Cardiac septum (tissue), 1 donor: ENCODE measurements around the gene CLDN6. TPM values are rescaled to one million over a fixed set of nuclear protein-coding genes. Genes with fewer than 3 reads are reported as not detected.

ENCODE experiments used
- DNase-seq: peaks from one replicate; pipeline ENCODE4 v3.0.0-alpha.2; 2020; ENCODE audit warnings: low spot score
- intact Hi-C: fragments of 100-400 bp; cut with DNase I; formaldehyde crosslinking; loops from one replicate; pipeline ENCODE4 v1.14.0; 2022
- total RNA-seq: library from RNA; stranded (reverse); fragmentation: NEBNext Ultra II Directional; extraction: Animal tissue kit (Norgen Biotek cat#: 25700); gene quantifications from one replicate; pipeline ENCODE4 v1.2.1, GENCODE V29; 2021
- donor health status: DM: no; HTN: no; CAD: no.

The CLDN6 gene
- total RNA-seq, 1 donor from 2014 or later: 0.16 TPM

- no peak for DNase-seq
- intact Hi-C loops: no loop called here
These were observed 12.5 kb upstream of the CLDN6 start for GRCh38 chr16:3030222-3031212.

GRCh38 chr16:3029491-3030221 lies 11.7 kb upstream of the CLDN6 start:
- intact Hi-C loops: no loop called here
- no peak for DNase-seq

GRCh38 chr16:3028716-3029319 lies 10.8 kb upstream of the CLDN6 start:
- intact Hi-C loops: no loop called here
- DNase-seq: no peak

- intact Hi-C loops: no loop called here
- DNase-seq: peak; percentile 93
These were observed 10.2 kb upstream of the CLDN6 start for GRCh38 chr16:3027983-3028715.

GRCh38 chr16:3027489-3027795 lies 9.5 kb upstream of the CLDN6 start:
- intact Hi-C loops: no loop called here
- DNase-seq: no peak

- intact Hi-C loops: no loop called here
- DNase-seq: no peak
These were observed 8.9 kb upstream of the CLDN6 start for GRCh38 chr16:3026609-3027488.

GRCh38 chr16:3026003-3026378 lies 8.0 kb upstream of the CLDN6 start:
- no peak for DNase-seq
- intact Hi-C loops: no loop called here

- no peak for DNase-seq
- intact Hi-C loops: no loop called here
These were observed 7.3 kb upstream of the CLDN6 start for GRCh38 chr16:3025032-3026002.

- intact Hi-C loops: no loop called here
- DNase-seq: peak; percentile 99
These were observed 5.9 kb upstream of the CLDN6 start, which contains the start of the genes HCFC1R1 and THOC6 for GRCh38 chr16:3023669-3024478. TSS of gene HCFC1R1 (minus strand) at chr16:3023942. CDS start at chr16:3023941, 1 bp downstream. TSS of gene THOC6 (plus strand) at chr16:3024035. CDS start at chr16:3024327, 292 bp downstream.

GRCh38 chr16:3023415-3023668 lies 5.4 kb upstream of the CLDN6 start:
- no peak for DNase-seq
- intact Hi-C loops: no loop called here

- no peak for DNase-seq
- intact Hi-C loops: no loop called here
These were observed 4.9 kb upstream of the CLDN6 start for GRCh38 chr16:3022684-3023414.

- peak; percentile 92 for DNase-seq
- intact Hi-C loops: no loop called here
These were observed 4.3 kb upstream of the CLDN6 start for GRCh38 chr16:3022208-3022683.

GRCh38 chr16:3021449-3022207 lies 3.6 kb upstream of the CLDN6 start:
- peak; percentile 94 for DNase-seq
- intact Hi-C loops: loop anchor here (2.0 kb wide), 1 partner anchor 17 kb away; no protein-coding TSS in a partner anchor

- intact Hi-C loops: loop anchor here (2.0 kb wide), 1 partner anchor 16 kb away; no protein-coding TSS in a partner anchor
- DNase-seq: peak; percentile 92
These were observed 2.8 kb upstream of the CLDN6 start for GRCh38 chr16:3020604-3021448.
